Body of pancreas (tissue), 4 donors: ENCODE results near the gene SLC5A4. TPM values are rescaled to one million over a fixed set of nuclear protein-coding genes. Genes with fewer than 3 reads are reported as not detected.

Source experiments
- ATAC-seq: fragments of 150-250 bp; one replicate; pipeline ENCODE4 v1.9.1; 2016
- DNase-seq, 4 donors: peaks; one replicate each; pipeline ENCODE4 v3.0.0-alpha.2; 2019
- H3K27ac ChIP-seq, 4 donors: fragments of 200-600 bp; sonication (generic); 1 replicate in 3 of 4; 2 replicates in 1 of 4; pipeline versions ENCODE4 v1.5.1 to v1.6.1; 2016 to 2019; ENCODE audit warnings: mild to moderate bottlenecking in 1 of 4, mixed read lengths in 1 of 4, moderate library complexity in 1 of 4
- H3K27me3 ChIP-seq, 2 donors: fragments of 200-600 bp; sonication (generic); one replicate each; pipeline ENCODE4 v1.6.0; 2016; ENCODE audit warnings: mild to moderate bottlenecking in 1 of 2
- H3K36me3 ChIP-seq, 2 donors: fragments of 200-600 bp; sonication (generic); replicated peaks in 1 of 2; 2 replicates each; pipeline ENCODE4 v1.5.1; 2016; ENCODE audit warnings: low read depth in 2 of 2; ENCODE audit not compliant: insufficient read depth in 1 of 2
- H3K4me1 ChIP-seq: fragments of 200-600 bp; sonication (generic); one replicate; pipeline ENCODE4 v1.6.0; 2016
- H3K4me3 ChIP-seq, 2 donors: fragments of 200-600 bp; sonication (generic); 1 replicate in 1 of 2; 2 replicates in 1 of 2; pipeline ENCODE4 v1.5.1; 2016 to 2019
- H3K9me3 ChIP-seq, 3 donors: fragments of 200-600 bp; sonication (generic); 1 replicate in 2 of 3; 2 replicates in 1 of 3; pipeline ENCODE4 v1.5.1; 2016
- POLR2A ChIP-seq, 3 donors: fragments of 450-650 bp; IDR thresholded peaks; one replicate each; pipeline ENCODE4 v1.6.1; 2016; ENCODE audit warnings: antibody characterized with exemption in 3 of 3, mild to moderate bottlenecking in 2 of 3
- WGBS, 2 donors: methylation state at CpG; one replicate each; pipeline ENCODE4 v1.1.5; 2017; 5-methylcytosine and 5-hydroxymethylcytosine counted together
- intact Hi-C: fragments of 100-400 bp; cut with DNase I; formaldehyde crosslinking; loops from one replicate; pipeline ENCODE4 v1.15.1; 2023
- total RNA-seq, 2 donors: library from RNA; depleted of rRNA; stranded (reverse); fragments of >200 nt; gene quantifications; one replicate each; pipeline ENCODE4 v1.1.0, GENCODE V29; 2016
- TF ChIP-seq, protein P1 (sequence below), 7 experiments: fragments of 450-650 bp in 4 of 7; fragments of 200-600 bp in 3 of 7; sonication (generic) in 3 of 7; IDR thresholded peaks; one replicate each; pipeline ENCODE4 v1.5.1; 2016 to 2019; ENCODE audit warnings: antibody characterized with exemption in 7 of 7

Gene SLC5A4
- total RNA-seq, 2 donors from 2014 or later, result 0.26 to 0.33 TPM

DNA sequence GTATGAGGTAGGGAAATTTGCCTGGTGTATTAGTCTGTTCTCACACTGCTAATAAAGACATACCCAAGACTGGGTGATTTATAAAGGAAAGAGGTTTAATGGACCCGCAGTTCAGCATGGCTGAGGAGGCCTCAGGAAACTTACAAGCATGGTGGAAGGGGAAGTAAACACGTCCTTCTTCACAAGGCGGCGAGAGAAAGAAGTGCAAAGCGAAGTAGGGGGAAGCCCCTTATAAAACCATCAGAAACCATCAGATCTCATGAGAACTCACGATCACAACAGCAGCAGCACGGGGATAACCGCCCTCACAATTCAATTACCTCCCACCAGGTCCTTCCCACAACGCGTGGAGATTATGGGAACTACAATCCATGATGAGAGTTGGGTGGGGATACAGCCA lies 38.2 kb downstream of the SLC5A4 start:
- Histone ChIP-seq H3K27ac (no peak overlapping the region), H3K4me3 (no peak overlapping the region), H3K36me3 (no peaks in the 10 kb centered on the region), H3K27me3 (no peaks in the 10 kb centered on the region), H3K9me3 (no peaks in the 10 kb centered on the region), H3K4me1 (no peaks in the 10 kb centered on the region)
- intact Hi-C loops, result no loop called here
- TF ChIP-seq, protein P1, sequence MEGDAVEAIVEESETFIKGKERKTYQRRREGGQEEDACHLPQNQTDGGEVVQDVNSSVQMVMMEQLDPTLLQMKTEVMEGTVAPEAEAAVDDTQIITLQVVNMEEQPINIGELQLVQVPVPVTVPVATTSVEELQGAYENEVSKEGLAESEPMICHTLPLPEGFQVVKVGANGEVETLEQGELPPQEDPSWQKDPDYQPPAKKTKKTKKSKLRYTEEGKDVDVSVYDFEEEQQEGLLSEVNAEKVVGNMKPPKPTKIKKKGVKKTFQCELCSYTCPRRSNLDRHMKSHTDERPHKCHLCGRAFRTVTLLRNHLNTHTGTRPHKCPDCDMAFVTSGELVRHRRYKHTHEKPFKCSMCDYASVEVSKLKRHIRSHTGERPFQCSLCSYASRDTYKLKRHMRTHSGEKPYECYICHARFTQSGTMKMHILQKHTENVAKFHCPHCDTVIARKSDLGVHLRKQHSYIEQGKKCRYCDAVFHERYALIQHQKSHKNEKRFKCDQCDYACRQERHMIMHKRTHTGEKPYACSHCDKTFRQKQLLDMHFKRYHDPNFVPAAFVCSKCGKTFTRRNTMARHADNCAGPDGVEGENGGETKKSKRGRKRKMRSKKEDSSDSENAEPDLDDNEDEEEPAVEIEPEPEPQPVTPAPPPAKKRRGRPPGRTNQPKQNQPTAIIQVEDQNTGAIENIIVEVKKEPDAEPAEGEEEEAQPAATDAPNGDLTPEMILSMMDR (IDR thresholded peaks at IDR 0.05), result no peak
- ATAC-seq, result no peak
- no peak for DNase-seq
- WGBS, 2 donors, result 67 to 76% methylated on average over 10 of the region's 10 CpGs

DNA sequence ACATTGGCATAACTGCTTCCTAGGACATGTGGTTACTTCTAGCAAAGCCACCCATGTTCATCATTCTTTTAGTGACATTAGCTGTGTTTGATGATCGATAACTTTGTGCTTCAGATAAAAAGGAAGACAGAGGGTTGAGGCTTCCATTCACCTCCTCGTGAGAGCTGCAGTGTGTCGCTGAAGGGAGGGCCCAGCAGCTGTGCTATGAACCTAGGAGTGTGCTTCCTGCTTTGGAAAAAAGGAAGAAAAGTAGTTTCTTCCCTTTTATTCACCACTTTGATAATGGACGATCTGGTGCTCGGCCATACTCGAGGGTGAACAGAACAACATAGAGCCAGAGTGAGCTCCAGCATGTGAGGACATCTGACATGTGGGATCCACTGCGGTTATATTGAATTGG lies 44.1 kb downstream of the SLC5A4 start:
- TF ChIP-seq, protein P1 (IDR thresholded peaks at IDR 0.05), result no peak
- TF ChIP-seq POLR2A (IDR thresholded peaks at IDR 0.05), result no peak

DNA sequence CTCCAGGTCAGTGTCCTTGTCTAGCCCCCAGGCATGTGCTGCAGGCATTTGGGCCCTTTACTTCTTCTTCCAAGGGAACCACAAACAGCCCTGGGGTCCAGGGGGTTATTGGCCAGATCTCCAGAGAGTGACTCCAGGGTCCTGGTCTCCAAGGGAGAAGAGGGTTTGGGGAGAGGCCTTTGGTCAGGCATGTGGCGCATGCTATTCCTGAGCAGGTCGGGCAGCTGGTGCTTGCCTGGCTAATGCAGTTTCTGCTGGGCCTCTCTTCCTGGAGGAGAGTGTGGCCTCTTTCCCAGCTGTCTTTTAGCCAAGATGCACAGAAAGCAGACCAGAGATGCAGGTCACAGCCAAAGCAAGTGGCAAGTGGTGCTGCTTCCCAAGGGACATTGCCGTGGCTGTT lies 46.5 kb downstream of the SLC5A4 start:
- no peak for ATAC-seq
- Histone ChIP-seq H3K27ac (no peak overlapping the region), H3K4me3 (no peak overlapping the region), H3K4me1 (no peaks in the 10 kb centered on the region), H3K9me3 (no peaks in the 10 kb centered on the region), H3K27me3 (no peaks in the 10 kb centered on the region), H3K36me3 (no peaks in the 10 kb centered on the region)
- no peak for DNase-seq
- 74 to 75% methylated on average over 3 of the region's 3 CpGs for WGBS, 2 donors
- TF ChIP-seq, protein P1 (IDR thresholded peaks at IDR 0.05), result no peak
- TF ChIP-seq POLR2A (IDR thresholded peaks at IDR 0.05), result no peak
- intact Hi-C loops, result loop anchor here (10.0 kb wide), 1 partner anchor 234 kb away; no protein-coding TSS in a partner anchor

More for the DNA sequence above, 44.1 kb downstream of the SLC5A4 start:
- Histone ChIP-seq H3K4me1 (no peaks in the 10 kb centered on the region), H3K4me3 (no peak overlapping the region), H3K27ac (no peak overlapping the region), H3K9me3 (no peaks in the 10 kb centered on the region), H3K27me3 (no peaks in the 10 kb centered on the region), H3K36me3 (no peaks in the 10 kb centered on the region)
- intact Hi-C loops, result no loop called here
- no peak for ATAC-seq
- 53 to 58% methylated on average over 7 of the region's 7 CpGs for WGBS, 2 donors
- DNase-seq, result no peak

- DNase-seq (no peak), ATAC-seq (no peak)
- intact Hi-C loops, result loop anchor here (10.0 kb wide), 1 partner anchor 233 kb away; no protein-coding TSS in a partner anchor
- Histone ChIP-seq H3K36me3 (no peaks in the 10 kb centered on the region), H3K4me3 (no peak overlapping the region), H3K4me1 (peaks cover 5% of the 10 kb centered on the region), H3K27ac (no peak overlapping the region), H3K9me3 (no peaks in the 10 kb centered on the region), H3K27me3 (peaks cover 0 to 6% of the 10 kb centered on the region in 2 donors)
- TF ChIP-seq, protein P1 (IDR thresholded peaks at IDR 0.05), result no peak
- no peak for TF ChIP-seq POLR2A (IDR thresholded peaks at IDR 0.05)
- WGBS, 2 donors, result 59 to 66% methylated on average over 4 of the region's 4 CpGs
Observed at GRCh38 chr22:32207971-32208480, 47.1 kb downstream of the SLC5A4 start.
